GM18858 (cell line): ENCODE results near the gene RTN4R.
"Not testable (repeated sequence)": the region's sequence is repeated elsewhere in the genome, so short reads cannot be mapped to it uniquely, and the experiment has no call there.

Experiments
- ATAC-seq: cut with Tn5 transposase; IDR thresholded peaks from one replicate; pipeline ENCODE4 v1.9.1; 2021; ENCODE audit not compliant: unreplicated experiment

Gene RTN4R

GRCh38 chr22:20268279-20269012, at the start of gene RTN4R:
RTN4R (minus strand) TSS chr22:20268318; CDS start chr22:20268092, 226 bp downstream.
- ATAC-seq = no peak

DNA sequence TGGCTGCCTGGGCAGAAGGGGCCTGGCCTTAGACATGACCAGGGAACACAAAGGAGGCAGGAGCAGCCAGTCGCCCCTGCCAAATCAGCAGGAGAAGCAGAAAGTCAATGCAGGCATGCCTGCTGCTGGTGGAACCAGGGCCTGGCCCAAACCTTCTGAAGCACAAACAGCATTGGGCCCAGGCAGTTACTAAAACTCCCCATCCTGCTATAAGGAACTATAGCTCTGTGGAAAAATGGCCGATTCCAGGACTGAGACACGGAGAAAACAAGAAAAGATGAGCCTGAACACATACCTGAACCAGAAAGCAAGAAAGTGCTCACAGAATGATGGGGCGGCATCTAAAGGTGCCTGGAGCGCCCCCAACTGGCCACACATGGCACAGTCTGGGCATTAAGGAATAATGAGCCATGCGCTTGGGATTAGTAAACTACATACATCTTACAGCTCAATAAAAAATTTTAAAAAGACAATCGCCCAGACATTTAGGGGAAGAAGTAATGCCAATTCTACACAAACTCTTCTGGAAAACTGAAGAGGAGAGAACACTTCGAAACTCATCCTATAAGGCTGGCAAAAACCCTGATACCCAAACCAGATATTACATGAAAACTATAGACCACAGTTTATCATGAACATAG, 49.4 kb upstream of the RTN4R start:
- ATAC-seq = not testable (repeated sequence)

DNA sequence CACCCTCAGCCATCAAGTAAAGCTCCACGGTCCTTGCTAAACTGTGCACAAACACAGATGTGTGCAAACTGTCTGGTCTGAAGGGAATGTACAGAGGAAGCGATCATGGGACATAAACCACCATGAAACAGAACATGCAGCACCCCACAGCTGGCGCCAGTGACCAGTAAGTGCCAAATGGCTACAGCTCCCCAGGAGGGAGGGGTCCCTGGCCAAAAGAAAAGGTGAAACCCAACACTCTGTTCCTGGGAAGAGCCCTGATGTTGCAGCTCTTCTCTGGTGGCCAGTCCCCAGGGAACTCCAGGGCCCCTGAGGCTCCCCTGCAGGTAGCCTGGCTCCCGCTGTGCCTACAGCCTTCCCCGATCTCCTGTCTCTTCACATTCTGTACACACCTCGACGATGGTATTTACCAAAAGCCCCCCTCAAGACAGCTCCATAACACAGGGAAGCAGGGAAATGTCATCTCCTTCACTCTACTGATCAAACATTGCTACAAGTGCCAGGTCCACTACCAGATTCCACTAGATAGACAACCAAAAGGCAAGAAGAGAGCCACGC, 48.8 kb upstream of the RTN4R start:
- no peak for ATAC-seq

GRCh38 chr22:20316217-20316843, 48.2 kb upstream of the RTN4R start:
- ATAC-seq = no peak

DNA sequence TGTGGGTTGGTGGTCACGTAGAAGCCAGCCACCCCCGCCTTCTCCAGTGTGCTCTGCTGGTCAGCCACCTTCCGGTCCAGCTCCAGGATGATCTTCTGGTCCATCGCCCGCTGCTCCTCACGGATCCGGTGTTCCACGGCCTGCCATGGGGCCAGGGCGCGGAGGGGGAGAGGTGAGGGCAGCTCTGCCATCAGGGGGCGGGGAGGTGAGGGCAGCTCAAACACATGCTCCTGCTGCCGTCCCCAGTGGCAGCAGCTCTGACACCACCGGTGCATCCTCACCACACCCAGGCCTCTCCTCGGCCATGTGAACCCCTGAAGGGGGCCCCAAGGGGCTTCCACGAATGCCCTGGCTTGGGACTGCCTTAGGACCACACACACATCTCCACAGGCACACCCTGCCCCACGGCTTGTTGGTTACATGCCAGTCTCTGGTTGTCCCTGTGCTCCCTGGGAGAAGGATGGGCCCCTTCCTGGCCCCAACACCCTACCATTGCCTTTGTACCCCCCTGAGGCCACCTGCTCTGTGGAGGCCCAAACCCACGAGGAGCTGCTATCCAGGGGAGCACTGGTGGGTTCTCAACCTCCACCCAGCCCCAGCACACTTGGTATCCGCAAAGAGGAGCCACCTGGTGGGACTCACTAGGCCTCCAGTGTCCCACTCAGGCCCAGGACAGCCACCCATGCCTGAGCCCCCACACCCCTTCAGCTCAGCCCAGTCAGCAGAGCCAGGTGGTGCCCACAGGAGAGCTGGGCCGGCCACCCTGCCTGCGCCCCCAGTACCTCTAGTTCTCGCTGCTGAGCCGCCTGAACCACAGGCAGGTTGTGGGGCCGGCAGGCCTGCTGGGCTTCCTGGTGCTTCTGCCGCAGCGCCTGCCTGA, 47.5 kb upstream of the RTN4R start:
- ATAC-seq = no peak

DNA sequence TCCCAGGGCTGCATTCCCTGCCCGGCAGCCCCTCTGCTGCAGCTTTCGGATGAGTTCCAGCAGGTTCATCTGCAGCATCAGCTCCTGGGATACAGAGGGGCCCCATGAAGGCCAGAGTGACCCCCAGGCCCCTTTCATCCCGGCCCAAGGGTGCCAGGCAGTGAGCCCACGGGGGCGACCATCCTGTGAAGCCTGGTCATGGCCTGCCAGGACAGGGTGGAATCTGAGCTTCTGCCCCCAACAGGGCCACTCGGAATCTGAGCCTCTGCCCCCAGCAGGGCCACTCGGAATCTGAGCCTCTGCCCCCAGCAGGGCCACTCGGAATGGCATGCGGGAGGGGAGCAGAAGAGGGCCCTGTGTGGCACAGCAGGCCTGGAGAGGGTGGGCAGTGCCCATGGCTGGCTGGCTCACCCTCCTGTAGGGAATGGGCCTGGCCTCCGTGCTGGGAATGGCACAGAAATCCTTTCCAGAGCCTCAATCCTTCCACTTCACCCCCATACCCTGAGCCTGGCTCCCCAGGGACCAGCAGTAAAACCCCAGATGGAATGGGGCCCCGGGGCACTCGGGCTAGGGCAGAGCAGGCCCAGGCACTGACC, 46.7 kb upstream of the RTN4R start:
- ATAC-seq = not testable (repeated sequence)

- ATAC-seq = not testable (repeated sequence)
Measured at GRCh38 chr22:20314206-20314605, 46.1 kb upstream of the RTN4R start.

GRCh38 chr22:20313306-20314077, 45.4 kb upstream of the RTN4R start:
- ATAC-seq = not testable (repeated sequence)

- ATAC-seq = no peak
Measured at GRCh38 chr22:20312396-20313191, 44.5 kb upstream of the RTN4R start.

DNA sequence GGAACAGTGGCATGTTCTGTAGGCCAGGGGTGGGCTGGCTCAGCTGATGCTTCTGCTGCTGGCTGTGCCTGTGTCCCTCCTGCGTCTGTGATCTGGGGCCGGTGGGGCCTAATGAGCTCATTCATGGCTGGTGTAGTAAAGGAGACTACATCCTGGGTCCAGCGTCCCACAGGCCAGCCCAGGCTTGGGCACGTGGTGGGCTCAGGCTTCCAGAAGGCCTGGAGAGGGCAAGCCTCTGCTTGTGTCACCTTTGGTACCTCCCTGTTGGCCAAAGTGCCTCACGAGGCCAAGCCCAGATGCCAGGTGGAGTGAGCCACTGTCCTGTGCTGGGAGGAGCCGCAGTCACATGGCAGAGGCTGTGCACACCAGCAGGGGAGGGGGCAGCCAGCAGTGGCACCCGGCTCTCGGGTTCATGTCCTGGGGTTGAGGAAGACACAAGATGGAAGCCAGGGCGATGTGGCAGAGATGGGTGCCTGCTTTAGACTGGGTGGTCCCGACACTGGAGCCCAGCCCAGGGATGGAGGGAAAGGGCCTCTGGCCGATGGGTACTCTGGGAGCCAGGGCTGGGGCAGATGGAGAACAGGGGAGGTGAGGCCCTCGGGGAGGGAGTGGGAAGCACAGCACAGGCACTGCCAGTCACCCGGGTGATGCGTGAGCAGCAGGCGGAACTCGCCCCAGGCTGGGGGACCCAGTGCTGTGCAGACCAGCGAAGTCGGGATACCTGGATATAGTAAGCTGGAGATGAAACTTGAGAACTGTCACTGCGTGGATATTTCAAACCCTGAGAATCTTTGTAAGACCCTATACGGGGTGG, 43.3 kb upstream of the RTN4R start:
- ATAC-seq = not testable (repeated sequence)

- not testable (repeated sequence) for ATAC-seq
Measured at GRCh38 chr22:20310773-20311172, 42.7 kb upstream of the RTN4R start.

GRCh38 chr22:20310180-20310579, 42.1 kb upstream of the RTN4R start:
- ATAC-seq = not testable (repeated sequence)

- ATAC-seq = not testable (repeated sequence)
Measured at GRCh38 chr22:20308806-20309650, 40.9 kb upstream of the RTN4R start.

DNA sequence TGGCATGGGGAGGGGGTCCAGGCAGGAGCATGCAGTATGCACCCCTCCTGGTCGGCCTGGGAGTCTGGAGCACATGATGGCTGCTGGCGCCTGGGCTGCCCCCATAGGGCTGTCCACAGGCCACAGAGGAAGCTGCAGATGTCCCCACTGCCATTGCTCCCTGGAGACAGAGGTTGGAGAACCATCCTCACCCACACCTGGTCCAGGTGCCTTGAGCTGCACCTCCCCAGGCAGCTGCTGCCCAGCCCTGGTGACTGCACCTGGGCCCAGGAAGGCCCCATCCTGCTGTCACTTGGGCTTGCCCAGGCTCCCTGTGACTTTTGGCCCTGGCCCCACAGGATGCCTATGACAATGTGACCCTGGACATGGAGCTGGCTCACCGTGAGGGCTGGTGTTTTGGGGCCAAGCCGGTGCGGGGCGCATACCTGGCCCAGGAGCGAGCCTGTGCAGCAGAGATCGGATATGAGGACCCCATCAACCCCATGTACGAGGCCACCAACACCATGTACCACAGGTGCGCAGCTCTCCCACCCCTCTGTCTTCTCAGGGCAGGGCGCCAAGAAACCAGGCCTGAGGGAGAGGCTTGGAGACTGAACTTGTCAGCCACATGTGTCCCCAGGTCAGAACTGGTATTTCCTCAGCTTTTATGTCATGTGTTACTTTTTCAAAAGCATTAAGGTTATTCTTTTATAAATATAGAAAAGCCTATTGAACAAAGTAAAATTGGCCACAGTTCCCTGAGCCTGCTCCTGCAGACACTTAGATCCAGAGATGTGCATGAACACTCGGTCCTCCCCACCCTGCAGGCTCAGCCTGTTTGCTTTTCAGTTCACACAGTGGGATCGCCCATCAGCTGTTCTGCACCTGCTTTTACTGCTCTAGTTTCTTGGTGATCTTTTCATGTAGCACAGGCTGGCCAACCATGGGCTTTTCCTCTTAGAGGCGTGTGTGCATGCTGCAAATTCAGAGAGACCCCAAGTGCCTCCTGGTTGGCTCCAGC, 39.6 kb upstream of the RTN4R start:
- not testable (repeated sequence) for ATAC-seq

GRCh38 chr22:20306646-20307447, 38.7 kb upstream of the RTN4R start:
- ATAC-seq = not testable (repeated sequence)
